ENCODE measurements around the gene PRAMEF27.
"Not testable (repeated sequence)": the region's sequence is repeated elsewhere in the genome, so short reads cannot be mapped to it uniquely, and the experiment has no call there.

DNA sequence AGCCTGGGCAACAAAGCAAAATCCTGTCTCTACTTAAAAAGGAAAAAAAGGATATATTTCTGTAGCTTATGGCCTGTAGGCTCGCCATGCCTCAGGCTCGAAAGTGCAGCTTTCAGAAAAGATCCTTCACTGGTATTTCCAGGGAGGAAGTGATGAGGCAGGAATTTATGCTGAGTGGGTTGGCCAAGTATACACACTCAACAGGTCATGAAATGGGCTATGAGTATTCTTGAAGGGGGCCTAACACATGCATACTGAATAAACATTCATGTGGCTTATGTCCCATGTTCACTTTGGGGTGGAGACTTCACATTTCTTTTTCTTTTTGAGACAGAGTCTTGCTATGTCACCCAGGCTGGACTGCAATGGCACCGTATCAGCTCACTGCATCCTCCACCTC, 47.0 kb downstream of the PRAMEF27 start:
- TF ChIP-seq CTCF (conservative IDR thresholded peaks at IDR 0.05; ENCODE audit: low read depth, low read length); EZH2 (IDR thresholded peaks at IDR 0.05; ENCODE audit: borderline replicate concordance, low read depth, low read length, poor library complexity, severe bottlenecking): not testable (repeated sequence)

Data from A673 (cell line).